ENCODE results near the gene METTL8.
"Not testable (repeated sequence)": the region's sequence is repeated elsewhere in the genome, so short reads cannot be mapped to it uniquely, and the experiment has no call there.

The METTL8 gene

GRCh38 chr2:171327043-171327496, 106.7 kb downstream of the METTL8 start:
- FAIRE-seq (no peak), DNase-seq (ENCODE audit: insufficient read length, low spot score) (no peak)
- no peak for TF ChIP-seq POLR2A (IDR thresholded peaks at IDR 0.05; ENCODE audit: low read depth, low read length)

- FAIRE-seq (no peak), DNase-seq (ENCODE audit: insufficient read length, low spot score) (no peak)
- no peak for TF ChIP-seq POLR2A (IDR thresholded peaks at IDR 0.05; ENCODE audit: low read depth, low read length)
Measured at GRCh38 chr2:171325886-171326585, 107.8 kb downstream of the METTL8 start.

- DNase-seq (ENCODE audit: insufficient read length, low spot score) (no peak), FAIRE-seq (no peak)
- TF ChIP-seq POLR2A (IDR thresholded peaks at IDR 0.05; ENCODE audit: low read depth, low read length): no peak
Measured at GRCh38 chr2:171323971-171324528, 109.7 kb downstream of the METTL8 start.

GRCh38 chr2:171322928-171323327, 110.9 kb downstream of the METTL8 start:
- DNase-seq (ENCODE audit: insufficient read length, low spot score) (no peak), FAIRE-seq (no peak)
- TF ChIP-seq POLR2A (IDR thresholded peaks at IDR 0.05; ENCODE audit: low read depth, low read length): no peak

- no peak for FAIRE-seq
- DNase-seq (ENCODE audit: insufficient read length, low spot score): no peak
- no peak for TF ChIP-seq POLR2A (IDR thresholded peaks at IDR 0.05; ENCODE audit: low read depth, low read length)
Measured at GRCh38 chr2:171320731-171321130, 113.1 kb downstream of the METTL8 start.

GRCh38 chr2:171320208-171320621, 113.6 kb downstream of the METTL8 start:
- DNase-seq (ENCODE audit: insufficient read length, low spot score): no peak
- FAIRE-seq: no peak
- TF ChIP-seq POLR2A (IDR thresholded peaks at IDR 0.05; ENCODE audit: low read depth, low read length): no peak

- no peak for DNase-seq (ENCODE audit: insufficient read length, low spot score)
- no peak for TF ChIP-seq POLR2A (IDR thresholded peaks at IDR 0.05; ENCODE audit: low read depth, low read length)
- no peak for FAIRE-seq
Measured at GRCh38 chr2:171319164-171319810, 114.5 kb downstream of the METTL8 start.

- TF ChIP-seq POLR2A (IDR thresholded peaks at IDR 0.05; ENCODE audit: low read depth, low read length): no peak
- FAIRE-seq (no peak), DNase-seq (ENCODE audit: insufficient read length, low spot score) (no peak)
Measured at GRCh38 chr2:171318463-171318934, 115.3 kb downstream of the METTL8 start.

- no peak for FAIRE-seq
- no peak for TF ChIP-seq POLR2A (IDR thresholded peaks at IDR 0.05; ENCODE audit: low read depth, low read length)
Measured at GRCh38 chr2:171317492-171318125, 116.2 kb downstream of the METTL8 start.

GRCh38 chr2:171316755-171317337, 116.9 kb downstream of the METTL8 start:
- no peak for DNase-seq (ENCODE audit: insufficient read length, low spot score)
- FAIRE-seq: no peak
- no peak for TF ChIP-seq POLR2A (IDR thresholded peaks at IDR 0.05; ENCODE audit: low read depth, low read length)

More at GRCh38 chr2:171317492-171318125, 116.2 kb downstream of the METTL8 start:
- no peak for DNase-seq (ENCODE audit: insufficient read length, low spot score)

- TF ChIP-seq POLR2A (IDR thresholded peaks at IDR 0.05; ENCODE audit: low read depth, low read length): no peak
- DNase-seq (ENCODE audit: insufficient read length, low spot score) (no peak), FAIRE-seq (no peak)
Measured at GRCh38 chr2:171316220-171316619, 117.6 kb downstream of the METTL8 start.

- no peak for DNase-seq (ENCODE audit: insufficient read length, low spot score)
- FAIRE-seq: no peak
- TF ChIP-seq POLR2A (IDR thresholded peaks at IDR 0.05; ENCODE audit: low read depth, low read length): no peak
Measured at GRCh38 chr2:171315781-171316180, 118.0 kb downstream of the METTL8 start.

- DNase-seq (ENCODE audit: insufficient read length, low spot score); FAIRE-seq: not testable (repeated sequence)
Measured at GRCh38 chr2:171312182-171312581, 121.6 kb downstream of the METTL8 start.

- not testable (repeated sequence) for FAIRE-seq; DNase-seq (ENCODE audit: insufficient read length, low spot score)
Measured at GRCh38 chr2:171311589-171311988, 122.2 kb downstream of the METTL8 start.
